AG09319 (cell line): ENCODE results near the gene MRFAP1L1.
A peak's percentile ranks its signal among the peaks of the same experiment; 100 is the strongest.

ENCODE experiments used
- DNase-seq: peaks from one replicate; pipeline ENCODE4 v3.0.0-alpha.2; 2010; ENCODE audit warnings: low read depth; ENCODE audit errors: extremely low read depth
- CTCF ChIP-seq: IDR thresholded peaks from 2 replicates; pipeline ENCODE4 v1.5.1; 2011; ENCODE audit warnings: low read depth, mild to moderate bottlenecking, inconsistent platforms, low read length, moderate library complexity

MRFAP1L1 gene

GRCh38 chr4:6693231-6694176 is 16.2 kb downstream of the MRFAP1L1 start, which contains the start of gene S100P:
S100P (plus strand) TSS chr4:6693878; CDS start chr4:6693933, 55 bp downstream.
- no peak for DNase-seq
- no peak for TF ChIP-seq CTCF

- DNase-seq: no peak
- TF ChIP-seq CTCF: no peak
Measured at GRCh38 chr4:6692806-6693205, 16.9 kb downstream of the MRFAP1L1 start.

- no peak for DNase-seq
- no peak for TF ChIP-seq CTCF
Measured at GRCh38 chr4:6692379-6692778, 17.3 kb downstream of the MRFAP1L1 start.

GRCh38 chr4:6689506-6689960 is 20.1 kb downstream of the MRFAP1L1 start:
- no peak for DNase-seq
- TF ChIP-seq CTCF: no peak

GRCh38 chr4:6688879-6689505 is 20.7 kb downstream of the MRFAP1L1 start:
- peak; percentile 10 for TF ChIP-seq CTCF
- DNase-seq: peak; percentile 42

- DNase-seq: no peak
- no peak for TF ChIP-seq CTCF
Measured at GRCh38 chr4:6687947-6688878, 21.5 kb downstream of the MRFAP1L1 start.
